MCF 10A (cell line): ENCODE data around the gene PAX5. TPM values are rescaled to one million over a fixed set of nuclear protein-coding genes. Genes with fewer than 3 reads are reported as not detected.

Source experiments
- BruUV-seq: library from RNA; stranded (reverse); fragments of 400-500 nt; replicated peaks from 2 replicates; lab custom pipeline; 2021; lab: Mats Ljungman, UMichigan
- CTCF ChIA-PET: fragments of 300-600 bp; sonication (Branson Sonifier 250); formaldehyde crosslinking; extraction: SDS; loops from one replicate; lab custom pipeline; 2021; ENCODE audit warnings: antibody characterized with exemption, inconsistent platforms; lab: Yijun Ruan, JAX
- POLR2A ChIA-PET: fragments of 300-600, 350-650 bp; sonication (Branson Sonifier 250); formaldehyde crosslinking; extraction: SDS; loops from one replicate; lab custom pipeline; 2020; ENCODE audit warnings: antibody characterized with exemption, inconsistent platforms; lab: Yijun Ruan, JAX
- DNase-seq: peaks from one replicate; pipeline ENCODE4 v3.0.0-alpha.2; 2018; ENCODE audit not compliant: unreplicated experiment
- H3K27ac Mint-ChIP-seq: one replicate; pipeline ENCODE4 v1.8.0; 2022; ENCODE audit warnings: mild to moderate bottlenecking, low read depth, mixed read lengths; ENCODE audit not compliant: unreplicated experiment
- H3K27me3 Mint-ChIP-seq: one replicate; pipeline ENCODE4 v1.8.0; 2022; ENCODE audit warnings: mixed read lengths; ENCODE audit not compliant: insufficient read depth, unreplicated experiment
- H3K36me3 Mint-ChIP-seq: one replicate; pipeline ENCODE4 v1.8.0; 2022; ENCODE audit warnings: mild to moderate bottlenecking, moderate library complexity, mixed read lengths; ENCODE audit not compliant: insufficient read depth, unreplicated experiment
- H3K4me1 Mint-ChIP-seq: one replicate; pipeline ENCODE4 v1.8.0; 2022; ENCODE audit warnings: mixed read lengths; ENCODE audit not compliant: insufficient read depth, unreplicated experiment
- H3K4me3 Mint-ChIP-seq: one replicate; pipeline ENCODE4 v1.8.0; 2022; ENCODE audit warnings: mild to moderate bottlenecking, moderate library complexity, mixed read lengths; ENCODE audit not compliant: unreplicated experiment
- H3K9me3 Mint-ChIP-seq: one replicate; pipeline ENCODE4 v1.8.0; 2022; ENCODE audit warnings: mixed read lengths; ENCODE audit not compliant: unreplicated experiment
- CTCF ChIP-seq: fragments of 200-600 bp; IDR thresholded peaks from one replicate; pipeline ENCODE4 v1.8.0; 2022; ENCODE audit warnings: antibody characterized with exemption, mild to moderate bottlenecking; ENCODE audit not compliant: unreplicated experiment
- intact Hi-C: fragments of 100-400 bp; cut with micrococcal nuclease; formaldehyde crosslinking; loops from 2 replicates; pipeline ENCODE4 v1.14.1; 2022
- total RNA-seq: library from RNA; stranded (reverse); gene quantifications from 2 replicates; pipeline ENCODE4 v1.2.3, GENCODE V29; 2022

Gene PAX5
- total RNA-seq, 1 experiment from 2014 or later: not detected

DNA sequence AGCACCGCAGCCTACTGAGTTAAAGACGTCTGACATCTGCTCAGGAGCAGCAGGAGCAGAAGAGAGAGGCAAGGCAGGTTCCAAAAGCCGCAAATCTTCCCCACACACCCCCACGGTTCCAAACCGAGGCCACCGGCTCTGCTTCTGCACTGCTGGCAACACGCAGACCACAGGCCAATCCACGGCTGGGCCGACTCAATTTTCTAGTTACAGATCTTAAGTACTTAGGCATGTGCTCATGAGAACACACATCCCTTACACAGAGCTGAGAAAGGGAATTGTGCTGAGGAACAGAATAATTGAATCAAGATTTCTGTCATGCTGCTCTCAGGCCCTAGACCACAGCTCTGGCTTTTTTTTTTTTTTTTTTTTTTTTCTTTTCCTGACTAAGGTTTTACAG is 32.6 kb downstream of the PAX5 start:
- BruUV-seq: no TSS peak
- intact Hi-C loops: no loop called here
- no peak for DNase-seq
- ChIA-PET POLR2A (no interaction called here), CTCF (interaction anchor here (0.6 to 0.9 kb wide), 2 partner anchors 20 to 202 kb away, joined by 4 to 5 read pairs; no protein-coding TSS in a partner anchor)
- no peaks in the 10 kb centered on the region for H3K36me3 Mint-ChIP-seq
- no peak overlapping the region for H3K4me3 Mint-ChIP-seq
- peaks cover 5% of the 10 kb centered on the region for H3K4me1 Mint-ChIP-seq
- no peaks in the 10 kb centered on the region for H3K9me3 Mint-ChIP-seq
- peaks cover 46% of the 10 kb centered on the region for H3K27me3 Mint-ChIP-seq
- no peak overlapping the region for H3K27ac Mint-ChIP-seq
- no peak for TF ChIP-seq CTCF

DNA sequence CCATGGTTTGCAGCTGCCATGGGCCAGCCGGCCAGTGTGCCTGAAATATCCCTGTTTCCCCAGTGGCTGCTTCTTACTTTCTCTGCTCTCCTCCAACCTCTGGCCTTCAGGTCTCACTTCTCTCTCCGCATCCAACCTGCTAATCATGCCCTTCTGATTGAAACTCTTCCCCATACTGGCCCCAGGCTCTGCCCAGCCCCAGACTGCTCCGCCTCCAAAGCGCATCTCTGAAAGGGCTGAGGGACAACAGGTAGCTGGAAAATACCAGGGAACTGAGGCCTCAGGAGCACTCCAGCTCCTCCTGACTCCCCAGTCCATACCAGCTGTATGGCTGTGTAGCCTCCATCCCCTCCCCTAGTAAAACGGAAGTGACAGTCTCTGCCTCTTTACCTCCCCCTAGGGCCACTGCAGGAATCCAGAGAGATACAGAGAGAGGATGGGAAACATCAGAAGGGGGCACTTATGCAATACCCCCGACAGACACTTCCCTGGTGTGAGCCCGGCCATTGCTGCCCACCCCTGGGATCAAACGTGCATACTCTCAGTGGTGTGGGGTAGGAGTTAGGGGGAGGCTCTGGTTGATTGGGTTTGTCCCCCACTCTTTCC is 34.2 kb downstream of the PAX5 start:
- CTCF ChIA-PET: interaction anchor here (1.2 to 4.9 kb wide), 2 partner anchors 127 to 325 kb away, joined by 4 to 22 read pairs; no protein-coding TSS in a partner anchor
- POLR2A ChIA-PET: no interaction called here
- H3K27ac Mint-ChIP-seq: no peak overlapping the region
- no peaks in the 10 kb centered on the region for H3K36me3 Mint-ChIP-seq
- no peak for DNase-seq
- no peak for TF ChIP-seq CTCF
- H3K27me3 Mint-ChIP-seq: peaks cover 30% of the 10 kb centered on the region
- peaks cover 15% of the 10 kb centered on the region for H3K4me1 Mint-ChIP-seq
- intact Hi-C loops: loop anchor here (10.0 kb wide), 2 partner anchors 265 to 415 kb away; no protein-coding TSS in a partner anchor
- no TSS peak for BruUV-seq
- no peaks in the 10 kb centered on the region for H3K9me3 Mint-ChIP-seq
- H3K4me3 Mint-ChIP-seq: no peak overlapping the region

DNA sequence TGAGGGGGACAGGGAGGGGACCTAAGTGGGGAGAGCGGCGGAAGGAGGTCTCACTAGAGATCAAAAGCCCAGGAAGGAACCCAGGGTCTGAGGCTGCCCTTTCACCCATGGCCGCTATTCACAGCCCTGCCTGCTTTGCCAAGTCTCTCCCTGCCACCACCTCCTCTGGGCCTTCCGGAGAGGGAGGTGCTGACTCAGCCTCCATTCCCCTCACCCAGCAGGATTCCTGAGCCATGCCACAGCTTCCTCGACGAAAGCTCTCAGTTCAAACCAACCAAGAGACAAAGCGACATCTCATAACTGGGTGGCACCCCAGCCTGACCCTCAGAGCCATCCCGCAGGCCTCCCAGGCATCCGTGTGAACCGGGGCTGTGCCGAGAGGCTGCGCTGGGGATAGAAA is 36.7 kb downstream of the PAX5 start:
- CTCF ChIA-PET: interaction anchor here (0.6 to 4.9 kb wide), 4 partner anchors 10 to 124 kb away, joined by 3 to 22 read pairs (median 5); no protein-coding TSS in a partner anchor
- TF ChIP-seq CTCF: no peak
- H3K27ac Mint-ChIP-seq: no peak overlapping the region

DNA sequence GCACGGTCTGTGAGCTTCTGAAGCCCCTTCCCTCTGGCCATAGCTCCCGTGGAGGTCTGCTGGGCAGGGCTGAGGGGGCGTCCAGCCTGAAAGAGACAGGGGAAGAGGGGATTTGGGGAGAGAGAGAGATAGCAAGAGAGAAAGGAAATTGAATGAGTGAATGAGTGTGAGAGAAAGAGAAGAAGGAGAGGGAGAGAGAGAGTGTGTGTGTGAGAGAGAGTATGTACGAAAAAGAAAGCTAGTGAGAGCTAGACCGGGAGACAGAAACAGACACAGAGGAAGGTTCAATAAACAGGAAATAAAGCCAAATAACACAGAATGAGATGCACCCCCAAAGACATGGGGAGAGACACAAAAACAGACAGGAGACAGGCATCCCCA is 37.4 kb downstream of the PAX5 start:
- Mint-ChIP-seq H3K4me1 (peaks cover 18% of the 10 kb centered on the region), H3K27ac (no peak overlapping the region), H3K27me3 (peaks cover 19% of the 10 kb centered on the region), H3K9me3 (peaks cover 2% of the 10 kb centered on the region), H3K4me3 (no peak overlapping the region), H3K36me3 (no peaks in the 10 kb centered on the region)
- BruUV-seq: no TSS peak
- intact Hi-C loops: loop anchor here (1.0 to 10.0 kb wide), 3 partner anchors 268 to 418 kb away; no protein-coding TSS in a partner anchor
- ChIA-PET POLR2A (interaction anchor here (0.6 to 0.9 kb wide), 2 partner anchors 13 to 146 kb away, joined by 3 read pairs; no protein-coding TSS in a partner anchor), CTCF (interaction anchor here (0.6 to 4.9 kb wide), 8 partner anchors 9 to 418 kb away, joined by 3 to 22 read pairs (median 4); no protein-coding TSS in a partner anchor)
- TF ChIP-seq CTCF: no peak
- no peak for DNase-seq

More for the DNA sequence above, 36.7 kb downstream of the PAX5 start:
- no peak for DNase-seq
- peaks cover 15% of the 10 kb centered on the region for H3K27me3 Mint-ChIP-seq
- H3K4me3 Mint-ChIP-seq: no peak overlapping the region
- BruUV-seq: no TSS peak
- intact Hi-C loops: loop anchor here (10.0 kb wide), 2 partner anchors 267 to 417 kb away; no protein-coding TSS in a partner anchor
- H3K36me3 Mint-ChIP-seq: no peaks in the 10 kb centered on the region
- H3K9me3 Mint-ChIP-seq: no peaks in the 10 kb centered on the region
- peaks cover 15% of the 10 kb centered on the region for H3K4me1 Mint-ChIP-seq
- POLR2A ChIA-PET: no interaction called here
